ENCODE measurements around the gene DNM2. TPM values are rescaled to one million over a fixed set of nuclear protein-coding genes. Genes with fewer than 3 reads are reported as not detected.
"Not testable (repeated sequence)": the region's sequence is repeated elsewhere in the genome, so short reads cannot be mapped to it uniquely, and the experiment has no call there.

The DNM2 gene
- total RNA-seq, 8 experiments from 2014 or later, result 23.2 to 128 (median 45.4) TPM

DNA sequence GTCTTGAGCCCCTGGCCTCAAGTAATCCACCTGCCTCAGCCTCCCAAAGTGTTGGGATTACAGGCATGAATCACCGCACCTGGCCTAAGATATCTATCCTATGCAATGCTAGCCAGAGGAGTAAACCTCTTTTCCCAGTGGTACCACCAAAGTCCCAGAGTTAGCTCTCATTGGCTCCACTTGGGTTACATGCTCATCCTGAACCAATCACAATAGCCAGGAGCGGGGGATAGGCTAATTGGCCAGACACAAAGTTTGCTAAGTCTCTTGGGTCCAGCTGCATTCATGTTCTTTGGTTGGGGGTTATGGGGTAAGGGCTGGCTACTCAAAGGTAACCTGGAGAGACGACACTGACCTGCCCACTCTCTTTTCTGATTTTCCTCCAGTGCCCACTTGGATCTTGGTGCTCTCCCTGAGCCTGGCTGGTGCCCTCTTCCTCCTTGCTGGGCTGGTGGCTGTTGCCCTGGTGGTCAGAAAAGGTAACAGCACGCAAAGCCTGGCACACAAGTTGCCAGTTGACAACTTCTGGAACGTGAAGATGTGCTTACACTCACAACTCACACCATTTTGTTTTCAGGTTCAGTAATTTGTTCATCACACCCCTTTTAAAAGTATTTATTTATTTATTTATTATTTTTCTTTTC is 138.1 kb downstream of the DNM2 start:
- no peak overlapping the region for H3K27ac ChIP-seq
- H3K4me1 ChIP-seq (replicated peaks in 1 of 2), result no peaks in the 10 kb centered on the region
- WGBS, 10 experiments, result 40 to 83% (median 62%) methylated on average over 1 to 5 of the region's 5 CpGs; no CpG with 5 or more reads in 1 of the 10 experiments
- ATAC-seq (replicated peaks in 6 of 8), result peak in 1 of 8 experiments; percentile 71
- no peak overlapping the region for H3K4me3 ChIP-seq
- in situ Hi-C loops (cut with MboI; ENCODE audit: low pct_unique_long_range_greater_than_20kb in 2 of 9, low sequenced_read_pairs in 9 of 9, unreplicated experiment in 9 of 9), result loop anchor here in 1 of 9 experiments (25.0 kb wide), 1 partner anchor 269 kb away; the partner anchor contains the start of gene AP1M2

DNA sequence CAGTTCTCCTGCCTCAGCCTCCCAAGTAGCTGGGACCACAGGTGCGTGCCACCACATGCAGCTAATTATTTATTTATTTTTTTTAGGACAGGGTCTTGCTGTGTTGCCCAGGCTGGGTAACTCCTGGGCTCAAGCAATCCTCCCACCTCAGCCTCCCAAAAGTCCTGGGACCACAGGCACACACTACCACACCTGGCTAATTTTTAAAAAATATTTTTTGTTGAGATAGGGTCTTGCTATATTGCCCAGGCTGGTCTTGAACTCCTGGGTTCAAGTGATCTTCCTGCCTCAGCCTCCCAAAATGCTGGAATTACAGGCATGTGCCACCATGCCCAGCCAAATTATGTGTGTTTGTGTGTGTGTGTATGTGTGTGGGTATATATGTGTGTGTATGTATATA is 139.0 kb downstream of the DNM2 start:
- H3K4me1 ChIP-seq (replicated peaks in 1 of 2); H3K4me3 ChIP-seq; H3K27ac ChIP-seq; ATAC-seq (replicated peaks in 6 of 8): not testable (repeated sequence)
- 100% methylated on average over 1 of the region's 1 CpG; no CpG with 5 or more reads in 7 of the 10 experiments for WGBS, 10 experiments
- in situ Hi-C loops (cut with MboI; ENCODE audit: low pct_unique_long_range_greater_than_20kb in 2 of 9, low sequenced_read_pairs in 9 of 9, unreplicated experiment in 9 of 9), result loop anchor here in 1 of 9 experiments (25.0 kb wide), 1 partner anchor 270 kb away; the partner anchor contains the start of gene AP1M2

DNA sequence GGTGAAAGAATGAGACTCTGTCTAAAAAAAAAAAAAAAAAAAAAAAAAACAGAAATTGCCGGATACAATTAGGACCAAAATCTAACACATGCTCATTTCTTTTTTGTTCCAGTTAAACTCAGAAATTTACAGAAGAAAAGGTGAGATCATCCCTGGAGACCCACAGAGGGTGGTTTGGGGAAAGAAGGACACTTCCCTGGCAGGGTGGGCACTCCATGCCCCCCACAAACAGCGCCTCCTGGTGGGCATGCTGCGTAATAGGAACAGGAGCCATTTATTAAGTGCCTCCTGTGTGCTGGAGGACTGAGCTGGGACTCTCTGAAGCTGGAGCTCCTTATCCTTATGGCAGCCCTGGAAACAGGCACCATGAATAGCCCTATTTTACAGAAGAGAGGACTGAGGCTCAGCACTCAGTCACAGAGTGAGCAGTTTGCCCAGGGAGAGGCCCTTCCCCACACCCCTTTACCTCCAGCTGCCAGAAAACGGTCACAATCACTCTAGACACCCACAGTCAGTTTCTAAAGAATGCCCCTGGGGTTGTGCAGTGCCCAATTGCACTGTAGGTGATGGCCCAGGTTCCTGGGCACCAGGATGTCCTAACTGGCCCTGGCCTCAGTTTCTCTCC is 140.4 kb downstream of the DNM2 start:
- in situ Hi-C loops (cut with MboI; ENCODE audit: low pct_unique_long_range_greater_than_20kb in 2 of 9, low sequenced_read_pairs in 9 of 9, unreplicated experiment in 9 of 9), result loop anchor here in 1 of 9 experiments (25.0 kb wide), 1 partner anchor 271 kb away; the partner anchor contains the start of gene AP1M2
- 6 to 100% (median 45%) methylated on average over 1 to 4 of the region's 4 CpGs; no CpG with 5 or more reads in 1 of the 10 experiments for whole genome bisulfite sequencing, 10 experiments
- H3K4me1 ChIP-seq (replicated peaks in 1 of 2), result peaks cover 6 to 7% of the 10 kb centered on the region in 2 donors
- no peak overlapping the region for H3K27ac ChIP-seq
- H3K4me3 ChIP-seq, result no peak overlapping the region
- ATAC-seq (replicated peaks in 6 of 8), result peak in 2 of 8 experiments; percentile 42 to 69

DNA sequence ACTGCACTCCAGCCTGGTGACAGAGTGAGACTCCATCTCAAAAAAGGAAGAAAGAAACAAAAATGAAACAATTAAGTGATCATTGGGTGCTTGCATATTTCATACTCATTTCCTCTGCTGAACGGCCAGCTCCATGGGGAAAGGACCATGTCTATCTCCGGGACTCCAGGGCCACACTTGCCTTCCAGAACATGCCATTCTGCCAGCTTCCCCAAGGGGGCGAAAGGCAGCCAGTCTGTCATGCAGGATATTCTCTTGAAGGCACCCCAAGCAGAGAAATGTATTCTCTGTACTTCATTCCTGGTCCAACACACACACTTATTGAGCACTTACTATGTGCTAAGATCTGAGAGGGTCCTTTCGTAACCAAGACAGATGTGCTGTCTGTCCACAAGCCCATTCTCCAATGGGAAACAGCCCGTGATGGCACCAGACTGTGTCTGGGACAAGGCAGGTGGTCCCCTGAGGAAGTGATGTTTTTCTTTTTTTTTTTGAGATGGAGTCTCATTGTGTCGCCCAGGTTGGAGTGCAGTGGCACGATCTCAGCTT is 143.3 kb downstream of the DNM2 start:
- Histone ChIP-seq H3K4me1 (replicated peaks in 1 of 2) (peaks cover 11 to 26% of the 10 kb centered on the region in 2 donors), H3K4me3 (no peak overlapping the region), H3K27ac (no peak overlapping the region)
- WGBS, 10 experiments, result 0 to 100% (median 69%) methylated on average over 1 to 4 of the region's 7 CpGs; no CpG with 5 or more reads in 3 of the 10 experiments
- in situ Hi-C loops (cut with MboI; ENCODE audit: low pct_unique_long_range_greater_than_20kb in 2 of 9, low sequenced_read_pairs in 9 of 9, unreplicated experiment in 9 of 9), result loop anchor here in 1 of 9 experiments (25.0 kb wide), 1 partner anchor 274 kb away; the partner anchor contains the start of gene AP1M2
- ATAC-seq (replicated peaks in 6 of 8), result peak in 1 of 8 experiments; percentile 8

DNA sequence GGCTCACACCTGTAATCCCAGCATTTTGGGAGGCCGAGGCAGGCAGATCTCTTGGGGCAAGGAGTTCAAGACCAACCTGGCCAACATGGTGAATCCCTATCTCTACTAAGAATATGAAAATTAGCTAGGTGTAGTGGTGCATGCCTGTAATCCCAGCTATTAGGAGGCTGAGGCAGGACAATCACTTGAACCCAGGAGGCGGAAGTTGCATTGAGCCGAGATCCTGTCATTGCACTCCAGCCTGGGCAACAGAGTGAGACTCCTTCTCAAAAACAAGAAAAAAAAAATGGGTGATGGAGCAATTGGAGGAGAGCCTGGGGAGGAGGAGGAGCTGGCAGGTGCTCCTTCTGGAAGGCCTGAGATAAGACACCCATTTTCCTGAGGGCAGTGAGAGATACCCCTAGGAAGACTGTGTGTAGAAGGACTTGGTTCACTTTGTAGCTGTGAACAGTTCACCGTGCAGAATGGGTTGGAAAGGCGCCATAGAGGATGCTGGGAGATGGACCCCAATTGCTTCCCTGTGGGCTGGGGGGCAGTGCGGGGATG is 144.8 kb downstream of the DNM2 start:
- peaks cover 11 to 26% of the 10 kb centered on the region in 2 donors for H3K4me1 ChIP-seq (replicated peaks in 1 of 2)
- H3K27ac ChIP-seq, result peak overlapping the region; percentile 39 to 76
- H3K4me3 ChIP-seq, result no peak overlapping the region
- in situ Hi-C loops (cut with MboI; ENCODE audit: low pct_unique_long_range_greater_than_20kb in 2 of 9, low sequenced_read_pairs in 9 of 9, unreplicated experiment in 9 of 9), result loop anchor here in 1 of 9 experiments (25.0 kb wide), 1 partner anchor 275 kb away; the partner anchor contains the start of gene AP1M2
- ATAC-seq (replicated peaks in 6 of 8), result peak in 1 of 8 experiments; percentile 12
- WGBS, 10 experiments, result 80 to 100% (median 98%) methylated on average over 1 to 4 of the region's 6 CpGs; no CpG with 5 or more reads in 2 of the 10 experiments

DNA sequence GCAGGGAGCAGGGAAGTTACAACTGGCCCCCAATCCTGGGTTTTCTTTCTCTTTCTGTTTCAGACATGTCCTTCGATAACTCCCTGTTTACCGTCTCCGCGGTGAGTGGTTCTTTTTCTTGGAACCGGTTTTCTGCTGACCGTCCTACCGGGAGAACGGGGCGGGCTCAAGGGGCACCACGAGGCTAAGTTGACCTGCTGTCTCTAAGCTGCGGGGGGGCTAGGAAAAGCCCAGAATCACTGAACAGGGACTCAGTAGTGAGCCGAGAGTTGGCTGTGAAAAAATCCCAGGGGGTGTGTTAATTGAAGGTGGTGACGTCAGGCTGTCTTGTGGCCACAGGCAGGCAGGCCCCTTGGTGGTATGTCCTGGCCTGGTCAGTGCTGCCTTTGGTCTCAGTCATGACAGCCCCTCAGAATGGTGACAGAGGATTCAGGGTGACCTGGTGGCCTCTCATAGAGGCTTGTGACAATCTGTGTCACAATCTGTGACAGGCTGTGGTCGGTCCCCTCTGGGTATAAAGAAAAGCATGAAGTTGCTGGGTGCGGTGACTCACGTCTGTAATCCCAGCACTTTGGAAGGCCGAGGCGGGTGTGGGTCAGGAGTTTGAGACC is 145.3 kb downstream of the DNM2 start:
- Histone ChIP-seq H3K4me3 (no peak overlapping the region), H3K27ac (peak overlapping the region; percentile 39 to 76), H3K4me1 (replicated peaks in 1 of 2) (peaks cover 11 to 26% of the 10 kb centered on the region in 2 donors)
- ATAC-seq (replicated peaks in 6 of 8), result peak in 7 of 8 experiments; percentile 68 to 90 (median 86)
- in situ Hi-C loops (cut with MboI; ENCODE audit: low pct_unique_long_range_greater_than_20kb in 2 of 9, low sequenced_read_pairs in 9 of 9, unreplicated experiment in 9 of 9), result loop anchor here in 1 of 9 experiments (25.0 kb wide), 1 partner anchor 276 kb away; the partner anchor contains the start of gene AP1M2
- WGBS, 10 experiments, result 44 to 92% (median 73%) methylated on average over 2 to 11 of the region's 18 CpGs; no CpG with 5 or more reads in 5 of the 10 experiments

DNA sequence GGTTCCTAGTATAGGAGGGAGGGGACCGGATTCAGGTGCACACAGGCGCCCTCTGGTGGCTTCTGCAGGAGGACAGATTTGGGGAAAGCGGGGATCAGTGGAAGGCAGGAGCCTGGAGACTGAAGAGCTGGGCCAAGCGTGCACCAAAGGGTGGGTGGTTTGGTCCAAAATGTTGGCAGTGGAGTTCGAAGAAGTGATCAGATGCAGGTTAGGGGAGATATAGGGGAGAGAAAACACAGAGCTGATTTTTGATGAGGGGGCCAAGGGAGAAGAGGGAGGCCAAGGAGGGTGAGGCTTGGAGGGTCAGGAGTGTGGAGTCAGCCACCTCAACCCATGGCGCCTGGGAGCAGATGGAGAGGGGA is 146.6 kb downstream of the DNM2 start:
- in situ Hi-C loops (cut with MboI; ENCODE audit: low pct_unique_long_range_greater_than_20kb in 2 of 9, low sequenced_read_pairs in 9 of 9, unreplicated experiment in 9 of 9), result loop anchor here in 1 of 9 experiments (25.0 kb wide), 1 partner anchor 277 kb away; the partner anchor contains the start of gene AP1M2
- Histone ChIP-seq H3K27ac (peak overlapping the region in 1 of 2 donors; percentile 7), H3K4me1 (replicated peaks in 1 of 2) (peaks cover 11 to 26% of the 10 kb centered on the region in 2 donors), H3K4me3 (no peak overlapping the region)
- ATAC-seq (replicated peaks in 6 of 8), result peak; percentile 57 to 99 (median 66)
- whole genome bisulfite sequencing, 10 experiments, result 0 to 42% (median 5%) methylated on average over 1 to 4 of the region's 6 CpGs; no CpG with 5 or more reads in 3 of the 10 experiments

DNA sequence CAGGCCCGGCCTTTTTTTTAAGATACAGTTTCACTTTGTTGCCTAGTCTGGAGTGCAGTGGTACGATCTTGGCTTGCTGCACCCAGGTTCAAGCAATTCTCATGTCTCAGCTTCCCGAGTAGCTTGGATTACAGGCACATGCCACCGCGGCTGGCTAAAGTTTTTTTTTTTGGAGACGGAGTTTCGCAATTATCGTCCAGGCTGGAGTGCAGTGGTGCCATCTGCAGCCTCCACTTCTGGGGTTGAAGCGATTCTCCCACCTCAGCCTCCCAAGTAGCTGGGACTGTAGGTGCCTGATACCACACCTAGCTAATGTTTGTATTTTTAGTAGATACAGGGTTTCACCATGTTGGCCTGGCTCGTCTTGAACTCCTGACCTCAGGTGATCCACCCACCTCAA is 148.6 kb downstream of the DNM2 start:
- no peak overlapping the region for H3K4me3 ChIP-seq
- no peak overlapping the region for H3K27ac ChIP-seq
- peaks cover 15 to 32% of the 10 kb centered on the region in 2 donors for H3K4me1 ChIP-seq (replicated peaks in 1 of 2)
- 30 to 100% (median 91%) methylated on average over 1 to 7 of the region's 10 CpGs; no CpG with 5 or more reads in 4 of the 10 experiments for WGBS, 10 experiments
- in situ Hi-C loops (cut with MboI; ENCODE audit: low pct_unique_long_range_greater_than_20kb in 2 of 9, low sequenced_read_pairs in 9 of 9, unreplicated experiment in 9 of 9), result loop anchor here in 1 of 9 experiments (25.0 kb wide), 1 partner anchor 279 kb away; the partner anchor contains the start of gene AP1M2
- ATAC-seq (replicated peaks in 6 of 8), result no peak

DNA sequence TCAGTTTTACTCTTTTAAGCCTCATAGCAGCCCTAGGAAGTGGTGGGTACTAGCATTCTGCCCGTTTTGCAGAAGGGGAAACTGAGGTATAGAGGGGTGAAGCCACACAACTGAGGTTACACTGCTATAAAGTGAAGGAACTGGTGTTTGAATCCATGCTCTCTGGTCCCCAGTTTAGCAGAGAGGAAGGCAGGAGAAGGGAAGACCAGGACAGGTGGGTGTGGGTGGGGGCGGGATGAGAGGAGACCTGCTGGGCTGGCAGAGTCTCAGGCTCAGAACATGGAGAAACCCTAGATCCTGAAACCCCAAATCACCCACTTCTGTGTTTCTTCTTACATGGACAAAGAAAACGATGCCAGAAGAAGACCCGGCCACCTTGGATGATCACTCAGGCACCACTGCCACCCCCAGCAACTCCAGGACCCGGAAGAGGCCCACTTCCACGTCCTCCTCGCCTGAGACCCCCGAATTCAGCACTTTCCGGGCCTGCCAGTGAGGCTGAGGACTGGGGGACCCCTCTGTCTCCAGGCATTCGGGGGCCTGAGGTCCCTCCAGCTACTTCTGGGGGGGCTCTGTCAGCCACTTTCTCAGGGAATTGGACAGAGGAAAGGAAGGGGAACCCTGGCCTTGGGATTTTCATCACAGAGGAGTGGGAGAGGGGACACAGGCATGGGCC is 151.1 kb downstream of the DNM2 start:
- Histone ChIP-seq H3K4me3 (no peak overlapping the region), H3K4me1 (replicated peaks in 1 of 2) (peaks cover 10 to 26% of the 10 kb centered on the region in 2 donors), H3K27ac (no peak overlapping the region)
- in situ Hi-C loops (cut with MboI; ENCODE audit: low pct_unique_long_range_greater_than_20kb in 2 of 9, low sequenced_read_pairs in 9 of 9, unreplicated experiment in 9 of 9), result loop anchor here in 1 of 9 experiments (25.0 kb wide), 1 partner anchor 282 kb away; the partner anchor contains the start of gene AP1M2
- WGBS, 10 experiments, result 80 to 94% methylated on average over 1 to 3 of the region's 10 CpGs; no CpG with 5 or more reads in 8 of the 10 experiments
- ATAC-seq (replicated peaks in 6 of 8), result no peak

DNA sequence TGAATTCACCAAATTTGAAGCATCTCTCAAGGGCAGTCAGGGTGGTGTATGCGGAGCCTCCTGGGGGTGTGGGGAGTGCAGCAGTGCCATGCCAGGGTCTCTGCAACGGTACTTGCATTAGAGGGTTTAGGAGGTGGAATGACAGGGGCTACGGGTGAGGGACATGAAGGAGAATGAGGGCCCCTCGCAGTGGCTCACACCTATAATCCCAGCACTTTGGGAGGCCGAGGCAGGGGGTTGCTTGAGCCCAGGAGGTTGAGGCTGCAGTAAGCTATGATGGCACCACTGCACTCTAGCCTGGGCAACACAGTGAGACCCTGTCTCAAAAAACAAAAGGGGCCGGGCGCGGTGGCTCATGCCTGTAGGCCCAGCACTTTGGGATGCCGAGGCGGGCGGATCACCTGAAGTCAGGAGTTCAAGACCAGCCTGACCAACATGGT is 152.0 kb downstream of the DNM2 start:
- 80 to 100% (median 93%) methylated on average over 1 to 7 of the region's 11 CpGs; no CpG with 5 or more reads in 4 of the 10 experiments for WGBS, 10 experiments
- peaks cover 7 to 19% of the 10 kb centered on the region in 2 donors for H3K4me1 ChIP-seq (replicated peaks in 1 of 2)
- in situ Hi-C loops (cut with MboI; ENCODE audit: low pct_unique_long_range_greater_than_20kb in 2 of 9, low sequenced_read_pairs in 9 of 9, unreplicated experiment in 9 of 9), result loop anchor here in 1 of 9 experiments (25.0 kb wide), 1 partner anchor 283 kb away; the partner anchor contains the start of gene AP1M2
- not testable (repeated sequence) for ATAC-seq (replicated peaks in 6 of 8); H3K4me3 ChIP-seq; H3K27ac ChIP-seq

DNA sequence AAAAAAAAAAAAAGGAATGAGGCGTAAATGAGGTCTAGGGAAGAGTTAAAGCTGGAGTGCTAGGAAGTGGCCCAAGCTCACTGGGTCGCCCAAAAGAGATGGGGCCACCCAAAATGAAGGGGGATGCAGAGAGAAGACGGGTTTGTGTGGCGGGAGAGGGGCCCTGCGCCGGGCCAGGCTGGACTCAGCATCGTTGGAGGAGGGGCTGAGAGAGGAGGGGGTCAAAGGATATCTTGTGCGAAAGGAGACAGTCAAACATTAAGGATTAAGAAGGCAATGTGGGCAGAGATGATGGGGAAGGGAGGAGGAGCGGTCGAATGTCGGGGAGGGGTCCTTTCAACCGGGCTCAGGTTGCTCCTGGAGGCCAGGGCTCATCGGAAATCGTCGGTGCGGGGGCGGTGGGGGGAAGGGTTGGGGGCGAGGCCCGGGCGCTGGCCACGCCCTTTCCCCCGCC is 152.6 kb downstream of the DNM2 start:
- ATAC-seq (replicated peaks in 6 of 8), result no peak
- H3K4me1 ChIP-seq (replicated peaks in 1 of 2), result peaks cover 7 to 13% of the 10 kb centered on the region in 2 donors
- WGBS, 10 experiments, result 3 to 44% (median 23%) methylated on average over 1 to 7 of the region's 22 CpGs; no CpG with 5 or more reads in 3 of the 10 experiments
- H3K4me3 ChIP-seq, result peak overlapping the region; percentile 23 to 74 (median 30)
- peak overlapping the region; percentile 82 for H3K27ac ChIP-seq
- in situ Hi-C loops (cut with MboI; ENCODE audit: low pct_unique_long_range_greater_than_20kb in 2 of 9, low sequenced_read_pairs in 9 of 9, unreplicated experiment in 9 of 9), result loop anchor here in 1 of 9 experiments (25.0 kb wide), 1 partner anchor 283 kb away; the partner anchor contains the start of gene AP1M2

All from motor neuron (in vitro differentiated cells).